ENCODE data around the gene USP14. TPM values are rescaled to one million over a fixed set of nuclear protein-coding genes. Genes with fewer than 3 reads are reported as not detected.

USP14 gene
- total RNA-seq, 2 experiments from 2014 or later = 65.2 to 84.0 TPM

DNA sequence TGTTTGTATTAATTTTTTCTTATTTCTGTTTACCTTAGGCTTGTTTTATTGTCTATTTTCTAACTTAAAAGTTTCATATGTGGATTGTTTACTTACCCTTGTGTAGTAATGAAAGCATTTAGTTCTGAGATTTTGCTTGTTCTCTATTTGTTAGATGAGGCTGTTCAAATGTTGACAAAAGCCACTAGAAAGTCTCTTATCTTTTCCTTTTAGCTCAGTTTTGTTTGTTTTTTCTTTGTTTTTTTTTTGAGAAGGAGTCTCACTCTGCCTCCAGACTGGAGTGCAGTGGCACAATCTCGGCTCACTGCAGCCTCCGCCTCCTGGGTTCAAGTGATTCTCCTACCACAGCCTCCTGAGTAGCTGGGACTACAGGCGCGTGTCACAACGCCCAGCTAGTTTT lies 30.9 kb downstream of the USP14 start:
- Mint-ChIP-seq H3K4me1 (no peaks in the 10 kb centered on the region), H3K4me3 (no peak overlapping the region), H3K27ac (no peak overlapping the region), H3K27me3 (no peaks in the 10 kb centered on the region), H3K9me3 (ENCODE audit: low read depth) (no peaks in the 10 kb centered on the region), H3K36me3 (peaks cover 21% of the 10 kb centered on the region)
- CTCF ChIA-PET = no interaction called here
- DNase-seq (no peak), ATAC-seq (no peak)

DNA sequence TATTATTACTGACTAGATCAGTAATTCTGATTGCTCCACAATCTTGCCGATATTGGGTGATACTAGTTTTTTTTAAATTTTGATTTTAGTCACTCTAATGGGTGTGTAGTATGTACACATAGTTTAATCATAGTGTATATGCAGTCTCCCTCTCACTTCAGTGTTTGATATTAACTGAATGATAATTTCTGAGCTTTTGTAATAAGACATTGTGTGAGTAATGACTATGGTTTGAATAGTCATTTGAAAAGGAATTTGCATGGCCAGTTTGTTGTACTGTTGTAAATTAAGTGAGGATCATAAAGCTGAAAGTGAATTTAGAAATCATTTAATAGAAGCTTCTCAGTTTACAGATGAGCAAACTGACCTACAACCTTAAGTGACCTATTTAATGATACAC lies 33.4 kb downstream of the USP14 start:
- H3K27ac Mint-ChIP-seq = no peak overlapping the region
- DNase-seq (no peak), ATAC-seq (no peak)
- CTCF ChIA-PET = no interaction called here
- H3K9me3 Mint-ChIP-seq (ENCODE audit: low read depth) = no peaks in the 10 kb centered on the region
- H3K27me3 Mint-ChIP-seq = no peaks in the 10 kb centered on the region
- no peak overlapping the region for H3K4me3 Mint-ChIP-seq
- H3K36me3 Mint-ChIP-seq = peaks cover 26% of the 10 kb centered on the region
- H3K4me1 Mint-ChIP-seq = no peaks in the 10 kb centered on the region

DNA sequence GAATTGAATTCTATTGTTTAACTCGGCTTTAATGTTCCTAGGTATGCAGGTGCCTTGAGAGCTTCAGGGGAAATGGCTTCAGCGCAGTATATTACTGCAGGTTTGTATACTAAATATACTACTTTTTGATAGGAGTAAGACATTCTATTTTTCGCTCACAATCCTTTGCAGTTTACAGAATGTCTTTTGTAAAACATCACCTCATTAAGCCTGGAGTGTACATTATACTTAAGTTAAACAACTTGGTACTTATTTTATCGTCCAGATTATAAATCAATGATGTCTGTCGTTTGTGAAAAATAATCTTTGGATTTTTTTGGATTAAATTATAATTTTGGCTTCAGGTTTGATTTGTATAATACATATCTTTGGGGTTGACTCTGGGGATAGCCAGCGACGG lies 34.4 kb downstream of the USP14 start:
- Mint-ChIP-seq H3K4me3 (no peak overlapping the region), H3K27ac (no peak overlapping the region), H3K9me3 (ENCODE audit: low read depth) (no peaks in the 10 kb centered on the region), H3K4me1 (no peaks in the 10 kb centered on the region), H3K27me3 (no peaks in the 10 kb centered on the region), H3K36me3 (peaks cover 30% of the 10 kb centered on the region)
- CTCF ChIA-PET = no interaction called here
- no peak for DNase-seq
- ATAC-seq = no peak

DNA sequence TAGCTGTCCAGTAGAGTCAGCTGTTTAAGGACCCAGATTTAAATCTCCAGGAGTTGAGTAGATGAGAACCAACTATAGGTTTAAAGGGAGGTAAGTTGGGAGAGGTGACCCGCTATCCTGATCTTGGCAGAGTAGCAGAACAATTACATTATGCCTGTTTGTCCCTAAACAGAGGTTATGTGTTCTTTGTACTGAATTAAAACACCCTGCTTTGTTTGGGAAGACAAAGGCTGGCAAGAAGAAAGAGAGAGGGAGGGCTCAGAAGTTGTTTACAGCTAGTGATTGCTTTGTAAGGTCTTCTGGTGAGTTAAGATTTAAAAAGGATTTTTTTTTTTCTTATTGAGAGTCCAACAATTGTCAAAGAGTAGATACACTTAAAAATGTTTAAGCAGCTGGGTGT lies 37.3 kb downstream of the USP14 start:
- Mint-ChIP-seq H3K4me1 (no peaks in the 10 kb centered on the region), H3K27me3 (no peaks in the 10 kb centered on the region), H3K9me3 (ENCODE audit: low read depth) (no peaks in the 10 kb centered on the region), H3K27ac (peak overlapping the region; percentile 13), H3K4me3 (no peak overlapping the region), H3K36me3 (peaks cover 39% of the 10 kb centered on the region)
- no peak for ATAC-seq
- DNase-seq = no peak
- CTCF ChIA-PET = no interaction called here

DNA sequence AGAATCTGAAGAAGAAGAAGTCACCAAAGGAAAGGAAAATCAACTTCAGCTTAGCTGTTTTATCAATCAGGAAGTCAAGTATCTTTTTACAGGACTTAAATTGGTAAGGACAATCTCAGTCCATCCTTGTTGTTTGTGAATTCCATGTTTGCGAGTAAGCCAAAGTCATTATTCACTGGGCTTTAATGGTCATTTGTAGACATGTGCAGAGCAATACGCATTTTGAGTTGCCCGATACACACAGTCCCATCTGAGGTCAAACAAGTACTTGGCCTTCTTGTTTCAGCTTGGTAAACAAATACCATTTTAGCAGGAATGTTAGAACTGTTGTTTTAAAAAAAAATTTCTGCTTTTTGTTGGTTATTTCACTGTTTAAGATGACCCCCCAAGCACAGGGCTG lies 40.9 kb downstream of the USP14 start:
- Mint-ChIP-seq H3K36me3 (peaks cover 37% of the 10 kb centered on the region), H3K9me3 (ENCODE audit: low read depth) (no peaks in the 10 kb centered on the region), H3K27me3 (no peaks in the 10 kb centered on the region), H3K4me1 (no peaks in the 10 kb centered on the region), H3K27ac (no peak overlapping the region), H3K4me3 (no peak overlapping the region)
- ATAC-seq (no peak), DNase-seq (no peak)
- CTCF ChIA-PET = no interaction called here

DNA sequence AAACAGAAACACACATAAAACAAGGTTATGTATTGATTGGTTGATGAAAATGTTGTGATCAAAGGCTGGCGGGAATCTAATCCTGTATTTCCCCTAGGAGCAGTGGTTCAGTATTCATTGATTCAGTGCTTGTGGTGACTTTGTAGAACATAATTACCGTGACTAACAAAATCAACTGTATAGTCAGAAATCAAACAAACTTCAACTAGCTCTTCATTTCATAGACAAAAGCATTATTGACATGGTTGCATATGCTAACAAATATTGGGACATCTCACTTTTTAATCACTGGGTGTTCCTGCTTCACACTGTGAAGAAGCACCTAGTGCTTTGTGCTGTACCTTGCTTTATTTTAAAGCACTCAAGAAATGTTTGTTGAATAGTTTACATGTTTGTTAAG lies 41.4 kb downstream of the USP14 start:
- ATAC-seq (no peak), DNase-seq (no peak)
- Mint-ChIP-seq H3K4me1 (no peaks in the 10 kb centered on the region), H3K27ac (no peak overlapping the region), H3K9me3 (ENCODE audit: low read depth) (no peaks in the 10 kb centered on the region), H3K36me3 (peaks cover 41% of the 10 kb centered on the region), H3K4me3 (no peak overlapping the region), H3K27me3 (no peaks in the 10 kb centered on the region)
- CTCF ChIA-PET = no interaction called here

DNA sequence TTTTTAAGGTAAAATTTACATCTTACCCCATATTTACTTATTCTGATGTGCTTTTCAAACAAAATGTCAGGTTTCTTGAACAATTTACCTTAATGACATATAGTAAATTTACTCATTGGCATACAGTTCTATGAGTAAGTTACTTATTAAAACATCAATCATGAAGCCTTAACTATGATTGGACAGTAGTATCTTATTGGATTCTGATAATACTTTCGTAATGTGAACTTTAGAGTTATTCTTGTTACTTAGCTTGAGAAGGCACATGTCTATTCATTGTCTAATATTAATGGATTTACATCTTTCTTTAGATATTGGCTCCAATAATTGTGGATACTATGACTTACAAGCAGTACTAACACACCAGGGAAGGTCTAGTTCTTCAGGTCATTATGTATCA lies 51.7 kb downstream of the USP14 start:
- H3K9me3 Mint-ChIP-seq (ENCODE audit: low read depth) = no peaks in the 10 kb centered on the region
- ATAC-seq (no peak), DNase-seq (no peak)
- CTCF ChIA-PET = no interaction called here
- peaks cover 6% of the 10 kb centered on the region for H3K4me1 Mint-ChIP-seq
- no peak overlapping the region for H3K4me3 Mint-ChIP-seq
- H3K27ac Mint-ChIP-seq = no peak overlapping the region
- H3K36me3 Mint-ChIP-seq = peaks cover 58% of the 10 kb centered on the region
- no peaks in the 10 kb centered on the region for H3K27me3 Mint-ChIP-seq

DNA sequence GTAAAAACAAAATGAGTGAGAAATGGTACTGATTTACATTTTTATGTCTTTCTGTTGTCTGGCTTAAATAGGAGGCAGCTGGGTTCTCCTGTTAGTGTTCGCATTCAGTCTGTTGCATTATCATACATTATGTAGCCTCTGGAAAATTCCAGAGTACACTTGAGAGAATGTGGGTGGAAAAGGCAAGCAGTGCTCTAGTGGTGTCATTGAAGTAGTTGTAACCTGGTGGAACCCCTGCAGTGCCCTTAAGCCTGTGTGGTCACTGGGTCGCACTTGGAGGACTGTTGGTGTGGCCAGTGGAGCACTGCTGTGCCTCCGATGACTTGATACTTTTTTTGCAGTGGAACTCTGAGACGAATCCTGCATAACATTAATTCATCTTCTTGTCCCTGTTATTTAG lies 52.4 kb downstream of the USP14 start:
- Mint-ChIP-seq H3K27me3 (no peaks in the 10 kb centered on the region), H3K9me3 (ENCODE audit: low read depth) (no peaks in the 10 kb centered on the region), H3K4me1 (peaks cover 6% of the 10 kb centered on the region), H3K36me3 (peaks cover 57% of the 10 kb centered on the region), H3K4me3 (no peak overlapping the region), H3K27ac (no peak overlapping the region)
- CTCF ChIA-PET = no interaction called here
- DNase-seq (no peak), ATAC-seq (no peak)

DNA sequence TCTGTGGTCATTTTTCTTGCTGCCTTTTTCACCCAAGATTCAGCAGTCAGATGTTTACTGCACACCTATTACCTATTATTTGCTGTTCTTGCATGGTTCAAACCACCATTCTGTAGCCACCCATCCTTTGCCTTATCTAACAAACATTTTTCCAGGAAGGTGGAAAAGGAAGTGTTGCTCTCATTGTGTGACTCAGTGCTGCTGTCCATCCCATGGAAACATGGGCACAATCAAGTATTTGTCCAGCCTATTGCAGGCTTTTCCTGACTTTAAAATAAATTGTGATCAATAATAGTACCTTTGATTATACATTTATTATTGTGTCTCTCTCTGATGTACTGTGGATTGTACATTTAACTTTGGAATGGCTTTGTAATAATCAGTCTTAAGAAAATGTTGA lies 53.2 kb downstream of the USP14 start:
- Mint-ChIP-seq H3K36me3 (peaks cover 56% of the 10 kb centered on the region), H3K9me3 (ENCODE audit: low read depth) (no peaks in the 10 kb centered on the region), H3K27ac (no peak overlapping the region), H3K27me3 (no peaks in the 10 kb centered on the region), H3K4me1 (peaks cover 6% of the 10 kb centered on the region), H3K4me3 (no peak overlapping the region)
- DNase-seq (no peak), ATAC-seq (no peak)
- CTCF ChIA-PET = interaction anchor here (1.2 kb wide), 1 partner anchor 9 kb away, joined by 3 read pairs; no protein-coding TSS in a partner anchor

DNA sequence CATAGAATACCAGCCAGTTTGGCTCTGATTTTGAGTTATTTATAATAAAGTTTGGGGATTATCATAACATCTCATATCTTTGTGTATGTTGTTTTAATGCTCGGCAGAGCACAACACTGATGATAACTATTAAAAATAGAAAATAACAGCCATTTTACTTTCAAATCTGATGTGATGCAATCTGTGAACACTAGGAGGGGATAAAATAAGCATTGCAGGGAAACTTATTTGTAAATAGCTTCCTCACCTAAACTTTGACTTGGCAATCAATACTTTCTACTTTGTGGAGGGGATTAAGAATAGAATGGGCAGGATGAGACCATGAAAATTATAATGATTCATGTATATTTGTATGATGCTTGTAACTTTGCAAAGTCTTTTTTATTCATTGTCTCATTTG lies 54.4 kb downstream of the USP14 start:
- DNase-seq (no peak), ATAC-seq (no peak)
- H3K27me3 Mint-ChIP-seq = no peaks in the 10 kb centered on the region
- H3K9me3 Mint-ChIP-seq (ENCODE audit: low read depth) = no peaks in the 10 kb centered on the region
- H3K27ac Mint-ChIP-seq = no peak overlapping the region
- CTCF ChIA-PET = no interaction called here
- peaks cover 6% of the 10 kb centered on the region for H3K4me1 Mint-ChIP-seq
- no peak overlapping the region for H3K4me3 Mint-ChIP-seq
- peaks cover 63% of the 10 kb centered on the region for H3K36me3 Mint-ChIP-seq

DNA sequence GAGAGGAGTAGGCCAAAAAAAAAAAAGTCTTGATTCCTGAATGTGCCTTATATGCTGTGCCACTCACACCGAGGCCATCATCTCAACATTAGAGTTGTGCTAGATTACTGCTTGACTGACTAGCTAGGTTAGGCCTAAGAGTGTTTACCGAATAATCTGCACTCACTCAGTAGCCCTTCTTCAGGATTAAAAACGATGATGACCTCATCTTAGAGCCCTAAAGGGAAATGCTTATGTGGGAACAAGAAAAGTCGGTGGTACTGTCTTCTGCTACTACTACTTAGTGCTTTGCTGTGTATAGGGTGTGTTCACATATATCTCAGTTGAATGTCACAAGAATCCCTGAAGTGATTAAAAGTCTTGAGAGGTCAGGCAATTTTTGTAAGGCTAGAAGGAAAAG lies 55.1 kb downstream of the USP14 start:
- no peak overlapping the region for H3K4me3 Mint-ChIP-seq
- no peak for DNase-seq
- H3K27me3 Mint-ChIP-seq = no peaks in the 10 kb centered on the region
- CTCF ChIA-PET = no interaction called here
- H3K9me3 Mint-ChIP-seq (ENCODE audit: low read depth) = no peaks in the 10 kb centered on the region
- ATAC-seq = no peak
- peaks cover 68% of the 10 kb centered on the region for H3K36me3 Mint-ChIP-seq
- H3K27ac Mint-ChIP-seq = no peak overlapping the region
- H3K4me1 Mint-ChIP-seq = peaks cover 6% of the 10 kb centered on the region

DNA sequence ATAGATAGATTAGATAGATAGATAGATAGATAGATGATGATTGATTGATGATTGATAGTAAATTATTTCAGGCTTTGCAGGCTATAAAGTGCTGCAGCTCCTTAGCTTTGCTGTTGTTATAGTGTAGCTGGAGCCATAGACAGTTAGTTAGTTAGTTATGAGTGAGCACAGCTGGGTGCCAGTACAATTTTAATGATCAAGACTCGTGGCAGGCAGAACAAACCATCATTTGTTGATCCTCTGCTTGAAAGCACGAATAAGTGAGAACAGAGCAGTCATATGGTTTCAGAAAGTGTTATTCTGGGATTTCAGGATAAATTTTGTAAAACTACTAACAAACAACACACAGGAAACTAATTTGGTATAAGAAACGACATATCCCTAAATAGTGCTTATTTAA lies 55.6 kb downstream of the USP14 start:
- Mint-ChIP-seq H3K9me3 (ENCODE audit: low read depth) (no peaks in the 10 kb centered on the region), H3K36me3 (peaks cover 69% of the 10 kb centered on the region), H3K27ac (no peak overlapping the region), H3K4me1 (peaks cover 6% of the 10 kb centered on the region), H3K27me3 (no peaks in the 10 kb centered on the region), H3K4me3 (no peak overlapping the region)
- CTCF ChIA-PET = interaction anchor here (1.2 kb wide), 1 partner anchor 31 kb away, joined by 3 read pairs; no protein-coding TSS in a partner anchor
- ATAC-seq = no peak
- DNase-seq = no peak

DNA sequence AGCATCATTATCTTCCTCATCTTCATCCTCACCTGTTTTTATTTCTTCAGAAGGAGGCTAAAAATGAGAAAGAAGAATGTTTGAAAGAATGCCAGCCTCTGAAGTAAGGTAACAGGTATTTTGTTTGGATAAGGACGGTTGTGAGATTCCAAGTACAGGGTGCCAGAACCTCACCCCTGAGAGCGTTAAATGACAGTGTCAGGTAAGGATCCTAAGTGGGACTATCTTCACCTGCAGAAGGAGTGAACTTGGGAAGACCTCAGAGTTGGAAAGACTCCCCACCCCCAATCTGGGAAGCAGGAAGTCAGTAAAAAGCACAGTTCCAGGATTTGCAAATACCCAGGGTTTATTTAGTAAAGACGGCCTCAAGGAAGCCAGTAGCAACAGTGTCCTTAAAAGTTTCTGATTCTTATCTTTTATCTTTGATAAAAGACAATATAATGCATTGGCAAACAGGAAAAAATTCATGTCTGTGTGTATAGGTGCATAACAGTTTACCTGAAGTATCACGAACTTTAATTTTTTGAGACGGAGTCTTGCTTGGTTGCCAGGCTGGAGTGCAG lies 57.2 kb downstream of the USP14 start:
- H3K27ac Mint-ChIP-seq = no peak overlapping the region
- CTCF ChIA-PET = interaction anchor here (1.2 kb wide), 1 partner anchor 29 kb away, joined by 3 read pairs; no protein-coding TSS in a partner anchor

DNA sequence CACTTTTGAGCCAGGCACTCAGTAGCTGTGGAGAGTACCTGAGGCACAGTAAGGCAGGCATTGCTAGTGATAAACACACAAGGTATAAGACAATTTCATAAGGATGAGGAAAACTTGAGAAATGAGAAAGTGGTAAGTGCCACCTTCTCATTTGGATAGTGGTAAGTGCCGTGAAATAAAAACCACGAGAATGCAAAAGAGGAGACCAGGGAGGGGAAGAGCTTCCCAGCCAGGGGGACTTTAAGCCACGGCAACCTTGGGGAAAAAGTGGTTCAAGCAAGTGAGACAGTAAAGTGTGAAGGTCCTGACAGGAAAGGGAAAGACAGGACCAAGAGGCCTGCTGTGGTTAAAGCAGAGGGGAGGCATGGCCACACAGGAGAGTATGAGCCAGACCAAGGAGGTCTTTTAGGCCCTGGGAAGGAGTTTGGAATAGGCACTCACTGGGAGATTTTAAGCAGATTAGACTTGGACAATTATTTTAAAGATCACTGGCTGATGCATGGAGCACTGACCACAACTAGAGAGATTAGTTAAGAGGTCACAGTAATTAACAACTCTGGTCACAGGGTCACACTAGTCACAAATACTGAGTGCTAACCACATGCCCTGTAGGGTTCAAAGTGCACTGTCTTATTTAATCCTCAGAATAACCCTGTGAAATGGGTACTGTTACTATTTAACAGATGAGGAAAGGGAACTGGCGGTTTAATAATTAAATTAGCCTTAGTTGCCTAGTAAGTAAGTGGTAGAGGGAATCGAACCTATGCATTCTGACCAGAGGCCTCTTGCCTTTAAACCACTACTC lies 59.4 kb downstream of the USP14 start:
- Mint-ChIP-seq H3K36me3 (peaks cover 62% of the 10 kb centered on the region), H3K27ac (no peak overlapping the region), H3K27me3 (no peaks in the 10 kb centered on the region), H3K9me3 (ENCODE audit: low read depth) (no peaks in the 10 kb centered on the region), H3K4me3 (no peak overlapping the region), H3K4me1 (no peaks in the 10 kb centered on the region)
- no peak for ATAC-seq
- no peak for DNase-seq
- CTCF ChIA-PET = no interaction called here

More for the DNA sequence above, 57.2 kb downstream of the USP14 start:
- DNase-seq (no peak), ATAC-seq (no peak)
- Mint-ChIP-seq H3K27me3 (no peaks in the 10 kb centered on the region), H3K36me3 (peaks cover 64% of the 10 kb centered on the region), H3K4me3 (no peak overlapping the region), H3K4me1 (no peaks in the 10 kb centered on the region), H3K9me3 (ENCODE audit: low read depth) (no peaks in the 10 kb centered on the region)

Measured in activated CD8-positive, alpha-beta memory T cell treated with anti-CD3 and anti-CD28 coated beads, Interleukin-2, amount 10 ng/mL, durations not matched to agents 7 days and 5 days (primary cell).